ENCODE data around the gene WNT16. TPM values are rescaled to one million over a fixed set of nuclear protein-coding genes. Genes with fewer than 3 reads are reported as not detected.
"Not testable (repeated sequence)": the region's sequence is repeated elsewhere in the genome, so short reads cannot be mapped to it uniquely, and the experiment has no call there.

Gene WNT16
- total RNA-seq, 1 donor from 2014 or later, result not detected

GRCh38 chr7:121285066-121285667 lies 43.6 kb upstream of the WNT16 start:
- Mint-ChIP-seq H3K27me3 (ENCODE audit: unreplicated experiment) (peaks cover 2% of the 10 kb centered on the region), H3K4me1 (ENCODE audit: low read depth, unreplicated experiment) (no peaks in the 10 kb centered on the region), H3K9me3 (ENCODE audit: unreplicated experiment) (peaks cover 7% of the 10 kb centered on the region), H3K4me3 (ENCODE audit: unreplicated experiment) (no peak overlapping the region), H3K27ac (ENCODE audit: unreplicated experiment) (no peak overlapping the region), H3K36me3 (ENCODE audit: unreplicated experiment) (peaks cover 19% of the 10 kb centered on the region)
- TF ChIP-seq CTCF (IDR thresholded peaks at IDR 0.05; ENCODE audit: partially characterized antibody, unreplicated experiment), result no peak
- no peak for DNase-seq

DNA sequence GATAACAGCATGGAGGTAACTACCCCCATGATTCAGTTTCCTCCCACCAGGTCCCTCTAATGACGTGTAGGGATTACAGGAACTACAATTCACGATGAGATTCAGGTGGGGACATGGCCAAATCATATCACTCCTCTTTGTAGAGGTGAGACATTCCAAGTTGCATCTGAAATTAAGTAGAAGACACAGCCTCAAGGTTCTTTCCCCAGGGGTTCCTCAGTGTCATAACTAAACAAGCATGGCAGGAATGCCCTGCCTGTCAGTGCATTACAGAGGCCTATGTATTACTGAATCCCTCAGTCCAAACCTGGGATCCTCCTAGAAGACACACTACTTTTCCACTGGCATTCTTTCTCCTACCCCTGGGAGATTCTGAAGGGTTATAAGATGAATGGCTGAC lies 42.6 kb upstream of the WNT16 start:
- DNase-seq, result no peak
- H3K27ac Mint-ChIP-seq (ENCODE audit: unreplicated experiment), result no peak overlapping the region
- H3K4me1 Mint-ChIP-seq (ENCODE audit: low read depth, unreplicated experiment), result no peaks in the 10 kb centered on the region
- peaks cover 19% of the 10 kb centered on the region for H3K36me3 Mint-ChIP-seq (ENCODE audit: unreplicated experiment)
- no peak overlapping the region for H3K4me3 Mint-ChIP-seq (ENCODE audit: unreplicated experiment)
- peaks cover 7% of the 10 kb centered on the region for H3K9me3 Mint-ChIP-seq (ENCODE audit: unreplicated experiment)
- no peak for TF ChIP-seq CTCF (IDR thresholded peaks at IDR 0.05; ENCODE audit: partially characterized antibody, unreplicated experiment)
- peaks cover 2% of the 10 kb centered on the region for H3K27me3 Mint-ChIP-seq (ENCODE audit: unreplicated experiment)

DNA sequence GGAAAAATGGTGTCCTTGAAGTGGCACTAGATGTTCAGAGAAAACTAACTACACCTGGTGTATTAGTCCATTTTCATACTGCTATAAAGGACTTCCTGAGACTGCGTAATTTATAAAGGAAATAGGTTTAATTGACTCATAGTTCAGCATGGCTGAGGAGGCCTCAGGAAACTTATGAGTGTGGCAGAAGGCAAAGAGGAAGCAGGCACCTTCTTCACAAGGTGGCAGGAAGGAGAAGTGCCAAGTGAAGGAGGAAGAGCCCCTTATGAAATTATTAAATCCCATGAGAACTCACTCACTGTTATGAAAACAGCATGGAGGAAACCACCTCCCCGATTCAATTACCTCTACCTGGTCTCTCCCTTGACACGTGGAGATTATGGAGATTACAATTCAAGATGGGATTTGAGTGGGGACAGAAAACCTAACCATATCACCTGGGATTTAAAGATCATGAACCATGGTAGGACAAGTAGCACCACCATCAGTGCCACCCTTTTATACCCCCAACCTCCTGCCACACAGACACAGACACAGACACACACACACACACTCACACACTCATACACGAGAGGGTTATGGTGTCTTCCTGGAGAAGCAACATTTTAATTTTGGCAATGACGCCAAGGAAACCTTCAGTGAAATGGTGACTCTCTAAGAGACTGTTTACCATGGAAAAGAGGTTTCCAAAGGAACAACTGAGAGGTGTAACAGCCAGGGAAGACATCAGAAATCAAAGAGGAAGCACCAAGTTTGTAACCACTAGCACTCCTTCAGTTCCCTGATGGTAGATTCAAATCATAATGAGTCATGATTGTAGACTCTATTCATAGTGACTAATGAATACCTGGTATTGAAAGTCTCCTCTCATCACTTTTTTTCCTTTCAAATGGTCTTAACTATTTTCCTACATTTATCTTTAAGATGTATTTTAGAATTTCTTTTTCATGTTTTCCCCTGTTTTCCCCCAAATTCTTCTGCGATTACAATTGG lies 41.8 kb upstream of the WNT16 start:
- no peak overlapping the region for H3K27ac Mint-ChIP-seq (ENCODE audit: unreplicated experiment)

DNA sequence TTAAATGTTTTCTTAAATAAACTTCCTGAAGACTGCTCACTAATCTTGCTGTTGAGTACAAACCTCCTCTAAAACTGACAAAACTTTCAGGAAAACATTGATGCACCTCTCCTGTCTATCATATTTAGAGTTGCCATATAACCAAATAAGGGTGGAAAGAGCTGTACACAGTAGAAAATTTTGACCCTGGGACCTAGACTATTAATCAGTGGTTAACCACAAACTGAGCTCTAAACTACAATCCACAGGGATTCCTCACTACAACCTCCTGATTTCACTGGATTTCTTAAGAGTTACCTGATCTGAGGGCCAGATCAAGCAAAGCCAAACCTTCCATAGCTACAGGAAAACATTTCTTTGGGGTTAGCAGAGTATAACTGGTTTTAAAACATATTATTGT lies 39.9 kb upstream of the WNT16 start:
- DNase-seq, result no peak
- Mint-ChIP-seq H3K4me3 (ENCODE audit: unreplicated experiment) (no peak overlapping the region), H3K4me1 (ENCODE audit: low read depth, unreplicated experiment) (no peaks in the 10 kb centered on the region), H3K9me3 (ENCODE audit: unreplicated experiment) (peaks cover 7% of the 10 kb centered on the region), H3K27ac (ENCODE audit: unreplicated experiment) (no peak overlapping the region), H3K36me3 (ENCODE audit: unreplicated experiment) (peaks cover 17% of the 10 kb centered on the region), H3K27me3 (ENCODE audit: unreplicated experiment) (peaks cover under 1% of the 10 kb centered on the region)
- no peak for TF ChIP-seq CTCF (IDR thresholded peaks at IDR 0.05; ENCODE audit: partially characterized antibody, unreplicated experiment)

More for the DNA sequence above, 41.8 kb upstream of the WNT16 start:
- DNase-seq, result no peak
- Mint-ChIP-seq H3K36me3 (ENCODE audit: unreplicated experiment) (peaks cover 19% of the 10 kb centered on the region), H3K4me1 (ENCODE audit: low read depth, unreplicated experiment) (no peaks in the 10 kb centered on the region), H3K4me3 (ENCODE audit: unreplicated experiment) (no peak overlapping the region), H3K9me3 (ENCODE audit: unreplicated experiment) (peaks cover 7% of the 10 kb centered on the region), H3K27me3 (ENCODE audit: unreplicated experiment) (peaks cover 2% of the 10 kb centered on the region)
- no peak for TF ChIP-seq CTCF (IDR thresholded peaks at IDR 0.05; ENCODE audit: partially characterized antibody, unreplicated experiment)

- H3K36me3 Mint-ChIP-seq (ENCODE audit: unreplicated experiment); H3K4me3 Mint-ChIP-seq (ENCODE audit: unreplicated experiment); H3K27me3 Mint-ChIP-seq (ENCODE audit: unreplicated experiment); H3K9me3 Mint-ChIP-seq (ENCODE audit: unreplicated experiment); H3K4me1 Mint-ChIP-seq (ENCODE audit: low read depth, unreplicated experiment); DNase-seq; H3K27ac Mint-ChIP-seq (ENCODE audit: unreplicated experiment): not testable (repeated sequence)
Observed at GRCh38 chr7:121289930-121290329, 38.9 kb upstream of the WNT16 start.
